ENCODE measurements around the gene IL4R.
A peak's percentile ranks its signal among the peaks of the same experiment; 100 is the strongest.
"Not testable (repeated sequence)": the region's sequence is repeated elsewhere in the genome, so short reads cannot be mapped to it uniquely, and the experiment has no call there.

The IL4R gene

GRCh38 chr16:27407133-27407532 lies 93.4 kb downstream of the IL4R start:
- Mint-ChIP-seq H3K4me1 (peaks cover 24% of the 10 kb centered on the region), H3K4me3 (no peak overlapping the region), H3K27ac (peak overlapping the region in 1 of 3 experiments; percentile 76), H3K27me3 (ENCODE audit: low read depth) (peaks cover 7% of the 10 kb centered on the region), H3K9me3 (peaks cover 9% of the 10 kb centered on the region), H3K36me3 (ENCODE audit: low read depth) (no peaks in the 10 kb centered on the region)
- no peak for TF ChIP-seq CTCF (IDR thresholded peaks at IDR 0.05; ENCODE audit: unreplicated experiment in 3 of 3)

- TF ChIP-seq CTCF (IDR thresholded peaks at IDR 0.05; ENCODE audit: unreplicated experiment in 3 of 3) = no peak
- H3K4me3 Mint-ChIP-seq = no peak overlapping the region
- H3K4me1 Mint-ChIP-seq = peaks cover 14% of the 10 kb centered on the region
- no peaks in the 10 kb centered on the region for H3K36me3 Mint-ChIP-seq (ENCODE audit: low read depth)
- peaks cover 11% of the 10 kb centered on the region for H3K27me3 Mint-ChIP-seq (ENCODE audit: low read depth)
- no peak overlapping the region for H3K27ac Mint-ChIP-seq
- H3K9me3 Mint-ChIP-seq = peaks cover 17% of the 10 kb centered on the region
Observed at GRCh38 chr16:27408012-27408601, 94.3 kb downstream of the IL4R start.

GRCh38 chr16:27408602-27409031 lies 94.8 kb downstream of the IL4R start:
- H3K4me1 Mint-ChIP-seq = peaks cover 11% of the 10 kb centered on the region
- H3K4me3 Mint-ChIP-seq = no peak overlapping the region
- no peak overlapping the region for H3K27ac Mint-ChIP-seq
- H3K27me3 Mint-ChIP-seq (ENCODE audit: low read depth) = peaks cover 11% of the 10 kb centered on the region
- H3K36me3 Mint-ChIP-seq (ENCODE audit: low read depth) = no peaks in the 10 kb centered on the region
- peaks cover 21% of the 10 kb centered on the region for H3K9me3 Mint-ChIP-seq
- no peak for TF ChIP-seq CTCF (IDR thresholded peaks at IDR 0.05; ENCODE audit: unreplicated experiment in 3 of 3)

GRCh38 chr16:27409958-27410357 lies 96.2 kb downstream of the IL4R start:
- H3K27me3 Mint-ChIP-seq (ENCODE audit: low read depth) = peaks cover 11% of the 10 kb centered on the region
- not testable (repeated sequence) for H3K4me3 Mint-ChIP-seq; H3K36me3 Mint-ChIP-seq (ENCODE audit: low read depth); H3K27ac Mint-ChIP-seq; H3K4me1 Mint-ChIP-seq
- H3K9me3 Mint-ChIP-seq = peaks cover 21% of the 10 kb centered on the region

GRCh38 chr16:27410761-27411160 lies 97.0 kb downstream of the IL4R start:
- no peaks in the 10 kb centered on the region for H3K36me3 Mint-ChIP-seq (ENCODE audit: low read depth)
- TF ChIP-seq CTCF (IDR thresholded peaks at IDR 0.05; ENCODE audit: unreplicated experiment in 3 of 3) = no peak
- H3K4me3 Mint-ChIP-seq = no peak overlapping the region
- H3K9me3 Mint-ChIP-seq = peaks cover 21% of the 10 kb centered on the region
- peaks cover 8% of the 10 kb centered on the region for H3K4me1 Mint-ChIP-seq
- peaks cover 11% of the 10 kb centered on the region for H3K27me3 Mint-ChIP-seq (ENCODE audit: low read depth)
- H3K27ac Mint-ChIP-seq = no peak overlapping the region

- Mint-ChIP-seq H3K4me1 (no peaks in the 10 kb centered on the region), H3K4me3 (no peak overlapping the region), H3K27me3 (ENCODE audit: low read depth) (peaks cover 4% of the 10 kb centered on the region), H3K9me3 (peaks cover 18% of the 10 kb centered on the region), H3K36me3 (ENCODE audit: low read depth) (no peaks in the 10 kb centered on the region), H3K27ac (no peak overlapping the region)
- TF ChIP-seq CTCF (IDR thresholded peaks at IDR 0.05; ENCODE audit: unreplicated experiment in 3 of 3) = no peak
Observed at GRCh38 chr16:27413956-27414355, 100.2 kb downstream of the IL4R start.

Measured in nephron (organoid).